Activated T-cell treated with anti-CD3 and anti-CD28 coated beads, Interleukin-2, amount 50 U/mL, for 48 hours (primary cell): Measurements from ENCODE around the gene HS3ST5.
"Not testable (repeated sequence)": the region's sequence is repeated elsewhere in the genome, so short reads cannot be mapped to it uniquely, and the experiment has no call there.

ENCODE experiments used
- DNase-seq, 2 experiments: peaks; one replicate each; pipeline ENCODE4 v3.0.0-alpha.2; 2020

HS3ST5 gene

DNA sequence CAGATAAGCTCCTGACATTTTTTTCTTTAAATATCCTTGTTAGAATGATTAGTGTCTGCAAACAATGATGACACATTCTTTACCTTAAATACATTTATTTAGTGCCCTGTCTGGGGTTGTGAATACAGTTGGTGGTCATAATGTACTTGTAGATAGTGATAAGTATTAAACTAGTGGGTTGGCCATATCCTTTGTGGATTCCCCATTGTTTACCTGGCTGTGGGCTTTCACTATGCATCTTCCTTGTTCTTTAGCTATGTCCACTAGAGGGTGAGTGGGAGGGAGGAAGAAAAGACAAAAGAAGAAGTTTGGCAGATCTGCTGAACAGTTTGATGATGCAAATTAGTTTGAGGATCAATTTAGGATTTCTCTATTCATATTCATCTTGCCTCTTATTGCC lies 15.7 kb downstream of the HS3ST5 start:
- no peak for DNase-seq

DNA sequence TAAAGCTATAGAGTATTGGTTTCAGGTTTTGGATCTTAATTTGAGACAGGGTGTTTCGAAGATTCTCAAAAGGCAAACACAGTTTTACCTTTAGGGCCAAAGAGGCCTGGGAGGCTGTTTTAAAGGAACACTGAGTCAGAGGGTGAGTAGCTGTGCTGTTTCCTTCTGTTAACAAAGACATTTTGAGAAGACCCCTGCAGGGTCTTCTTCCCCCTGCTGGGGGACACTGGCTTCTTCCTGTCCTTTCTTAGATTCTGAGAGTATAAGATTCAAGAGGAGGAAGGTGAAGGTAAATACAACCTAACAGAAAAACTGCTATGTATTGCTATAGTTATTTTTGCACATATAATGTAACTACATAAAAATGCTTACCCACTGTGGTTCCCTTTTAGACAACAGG lies 19.0 kb downstream of the HS3ST5 start:
- DNase-seq = no peak

GRCh38 chr6:114319749-114320148 lies 23.1 kb downstream of the HS3ST5 start:
- DNase-seq = no peak

- no peak for DNase-seq
Measured at GRCh38 chr6:114315831-114316595, 26.8 kb downstream of the HS3ST5 start.

GRCh38 chr6:114313816-114314215 lies 29.0 kb downstream of the HS3ST5 start:
- DNase-seq = not testable (repeated sequence)

DNA sequence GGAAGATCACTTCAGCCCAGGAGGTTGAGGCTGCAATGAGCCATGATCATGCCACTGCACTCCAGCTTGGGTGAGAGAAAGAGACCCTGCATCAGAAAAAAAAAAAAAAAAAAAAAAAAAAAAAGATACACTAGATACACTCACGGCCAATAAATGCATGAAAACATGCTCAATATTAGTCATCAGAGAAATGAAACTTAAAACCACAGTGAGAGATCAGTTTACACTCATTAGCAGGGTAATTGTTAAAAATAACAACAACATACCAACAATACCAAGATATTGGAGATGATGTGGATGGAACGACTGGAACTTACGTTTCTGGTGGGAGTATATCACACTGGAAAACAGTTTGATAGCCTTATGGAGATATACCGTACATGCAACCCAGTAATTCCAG lies 29.9 kb downstream of the HS3ST5 start:
- no peak for DNase-seq

GRCh38 chr6:114310053-114310452 lies 32.8 kb downstream of the HS3ST5 start:
- DNase-seq = no peak

- no peak for DNase-seq
Measured at GRCh38 chr6:114304304-114304887, 38.4 kb downstream of the HS3ST5 start.

DNA sequence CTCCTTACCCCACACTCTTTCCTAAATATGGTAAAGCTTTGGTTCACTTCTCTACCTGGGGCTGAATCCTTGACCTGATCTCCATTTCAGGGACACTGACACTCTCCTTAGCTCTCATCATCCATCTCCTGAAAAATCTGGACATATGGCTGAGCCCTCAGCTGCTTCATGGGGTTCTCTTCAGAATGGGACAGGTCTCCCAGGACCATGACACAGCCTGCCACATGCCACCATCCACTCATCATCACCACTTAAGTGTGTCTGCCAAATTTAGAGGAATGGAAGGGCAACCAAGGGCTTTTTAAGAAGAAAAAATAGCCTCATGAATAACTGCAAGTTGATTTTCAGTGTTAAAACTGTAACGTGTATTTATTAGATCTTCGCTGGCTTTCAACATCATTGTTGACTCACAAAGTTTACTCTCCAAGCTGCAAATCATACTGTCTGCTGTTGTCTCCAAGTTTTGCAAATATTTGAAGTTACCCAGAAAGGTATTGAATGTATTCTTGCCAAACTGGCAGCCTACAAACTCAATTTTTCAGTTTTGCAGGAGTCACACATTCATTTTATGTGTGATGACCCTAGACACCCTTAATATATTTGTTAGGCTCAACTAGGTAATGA lies 41.1 kb downstream of the HS3ST5 start:
- DNase-seq = no peak

- no peak for DNase-seq
Measured at GRCh38 chr6:114297135-114297534, 45.7 kb downstream of the HS3ST5 start.

- DNase-seq = no peak
Measured at GRCh38 chr6:114292431-114292830, 50.4 kb downstream of the HS3ST5 start.

GRCh38 chr6:114291428-114291827 lies 51.4 kb downstream of the HS3ST5 start:
- no peak for DNase-seq

- DNase-seq = no peak
Measured at GRCh38 chr6:114290864-114291263, 52.0 kb downstream of the HS3ST5 start.

DNA sequence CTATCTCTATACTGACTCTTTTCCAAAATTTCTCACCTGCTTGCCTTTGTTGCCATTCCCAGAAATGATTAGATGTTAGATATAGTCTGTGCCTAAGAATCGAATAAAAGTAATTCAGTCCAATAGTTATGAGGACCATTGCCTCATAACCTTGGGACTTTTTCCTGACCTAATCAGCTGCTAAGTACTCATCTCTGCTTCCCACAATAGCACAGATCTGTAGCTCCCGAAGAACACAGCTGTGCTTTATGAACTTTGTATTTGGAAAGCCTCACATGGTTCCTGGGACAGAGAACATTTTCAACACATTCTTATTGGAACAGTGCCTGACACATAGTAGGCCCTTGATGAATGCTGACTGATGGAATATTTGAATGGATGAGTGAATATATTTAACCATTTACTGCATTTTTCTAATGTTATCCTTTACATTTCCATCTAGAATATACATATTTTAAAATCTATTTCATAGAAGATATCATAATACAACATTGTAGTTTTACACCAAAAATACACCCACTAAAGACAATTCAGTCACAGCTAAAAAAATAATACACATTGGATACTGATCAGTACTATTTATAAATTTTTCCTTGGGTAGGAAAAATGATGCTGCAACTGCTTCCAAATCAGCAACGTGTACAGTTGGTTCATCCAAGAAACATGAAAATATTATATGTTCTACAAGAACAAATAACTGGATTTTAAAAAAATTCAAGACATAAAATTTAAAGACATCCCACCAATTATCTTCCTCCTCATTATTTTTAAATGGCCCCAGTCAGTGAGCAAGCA lies 53.9 kb downstream of the HS3ST5 start:
- DNase-seq = no peak

DNA sequence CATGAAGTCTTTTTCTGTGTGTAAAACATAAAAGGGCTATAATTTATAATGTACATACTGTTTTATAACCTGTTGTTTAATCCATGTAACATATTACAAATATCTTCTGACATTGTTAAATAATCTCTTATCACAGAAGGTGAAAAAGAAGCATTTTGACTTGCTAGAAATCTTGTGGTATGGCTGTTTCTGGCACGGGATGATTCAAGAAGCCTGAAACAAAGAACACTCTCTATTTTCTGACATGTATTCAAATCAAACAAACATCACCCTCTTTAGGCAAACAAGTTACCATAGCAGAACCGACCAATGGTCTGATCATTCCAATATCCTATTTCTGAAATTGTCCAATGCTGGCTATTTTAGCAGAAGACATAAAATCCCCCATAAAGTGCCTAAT lies 55.4 kb downstream of the HS3ST5 start:
- no peak for DNase-seq

- DNase-seq = no peak
Measured at GRCh38 chr6:114286211-114286610, 56.6 kb downstream of the HS3ST5 start.

GRCh38 chr6:114284281-114284680 lies 58.5 kb downstream of the HS3ST5 start:
- DNase-seq = no peak

DNA sequence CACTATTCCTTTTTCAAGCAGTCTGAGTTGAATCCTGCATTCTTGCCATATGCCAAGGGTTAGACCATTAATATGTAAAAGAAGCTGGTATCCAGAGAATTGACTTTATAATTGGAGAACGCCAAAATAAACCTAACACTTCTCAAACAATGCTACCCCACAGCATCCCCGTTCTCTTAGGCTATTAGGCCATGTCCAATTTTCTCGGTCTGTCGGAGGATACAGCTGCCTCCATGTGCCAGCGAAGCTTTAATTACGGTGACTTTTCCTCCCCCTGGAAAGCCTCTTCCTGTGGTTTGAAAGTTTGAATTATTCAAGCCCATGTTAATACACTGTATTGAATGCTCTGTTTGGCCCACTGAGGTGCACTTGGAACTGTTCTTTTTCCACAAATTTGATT lies 60.5 kb downstream of the HS3ST5 start:
- no peak for DNase-seq

GRCh38 chr6:114281496-114281895 lies 61.3 kb downstream of the HS3ST5 start:
- DNase-seq = no peak

- DNase-seq = no peak
Measured at GRCh38 chr6:114280239-114280982, 62.4 kb downstream of the HS3ST5 start.

GRCh38 chr6:114277220-114277619 lies 65.6 kb downstream of the HS3ST5 start:
- DNase-seq = no peak

DNA sequence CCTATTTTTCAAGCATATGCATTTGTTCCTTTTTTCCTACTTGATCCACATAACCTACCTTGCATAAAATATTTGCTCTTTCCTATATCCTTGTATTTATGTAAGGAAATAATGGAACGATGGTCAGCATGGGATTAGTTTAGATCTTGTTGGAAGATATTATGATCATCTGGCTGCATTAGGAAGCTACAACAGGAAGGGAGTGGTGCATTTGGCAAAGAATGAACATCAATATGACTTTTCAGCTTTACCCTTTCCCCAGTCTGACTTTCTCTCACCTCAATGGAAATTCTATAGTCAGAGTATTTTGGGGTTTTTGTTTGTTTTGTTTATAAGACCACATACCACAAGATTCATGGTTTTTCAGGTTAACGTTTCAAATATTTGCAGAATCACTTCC lies 66.0 kb downstream of the HS3ST5 start:
- DNase-seq = no peak

- DNase-seq = no peak
Measured at GRCh38 chr6:114274836-114275235, 68.0 kb downstream of the HS3ST5 start.
